Skin epidermis (tissue), 12 donors: Measurements from ENCODE around the gene ODF2L.

ENCODE experiments used
- H3K27ac ChIP-seq, 21 experiments: fragments of 200-600 bp; sonication (generic) in 11 of 21; one replicate each; pipeline ENCODE4 v1.5.0; 2020; ENCODE audit warnings: mild to moderate bottlenecking in 3 of 21, inconsistent platforms in 2 of 21, moderate library complexity in 2 of 21
- H3K4me3 ChIP-seq, 7 experiments: fragments of 200-600 bp; sonication (generic) in 2 of 7; one replicate each; pipeline ENCODE4 v1.5.0; 2020; ENCODE audit warnings: inconsistent platforms in 2 of 7, mild to moderate bottlenecking in 2 of 7, moderate library complexity in 1 of 7

The ODF2L gene

DNA sequence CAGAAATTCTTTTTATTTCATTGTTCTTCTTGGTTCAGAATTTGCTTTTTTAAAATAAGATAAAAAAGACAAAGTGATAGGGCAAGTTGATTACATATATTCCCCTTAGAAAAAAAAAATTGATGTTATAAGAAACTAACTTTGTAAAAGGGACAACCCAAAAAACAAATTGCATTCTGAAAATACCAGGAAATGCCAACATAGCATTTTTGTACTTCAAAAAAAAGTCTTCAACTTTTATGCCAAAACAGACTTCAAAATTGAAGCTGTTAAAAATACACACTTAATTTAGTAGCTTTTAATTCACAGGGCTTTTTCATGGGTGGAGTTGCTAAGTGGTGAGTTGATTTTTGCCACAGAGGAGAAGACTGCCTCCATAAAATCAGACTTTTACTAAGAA lies 70.9 kb downstream of the ODF2L start:
- Histone ChIP-seq H3K4me3 (no peak overlapping the region), H3K27ac (no peak overlapping the region)

DNA sequence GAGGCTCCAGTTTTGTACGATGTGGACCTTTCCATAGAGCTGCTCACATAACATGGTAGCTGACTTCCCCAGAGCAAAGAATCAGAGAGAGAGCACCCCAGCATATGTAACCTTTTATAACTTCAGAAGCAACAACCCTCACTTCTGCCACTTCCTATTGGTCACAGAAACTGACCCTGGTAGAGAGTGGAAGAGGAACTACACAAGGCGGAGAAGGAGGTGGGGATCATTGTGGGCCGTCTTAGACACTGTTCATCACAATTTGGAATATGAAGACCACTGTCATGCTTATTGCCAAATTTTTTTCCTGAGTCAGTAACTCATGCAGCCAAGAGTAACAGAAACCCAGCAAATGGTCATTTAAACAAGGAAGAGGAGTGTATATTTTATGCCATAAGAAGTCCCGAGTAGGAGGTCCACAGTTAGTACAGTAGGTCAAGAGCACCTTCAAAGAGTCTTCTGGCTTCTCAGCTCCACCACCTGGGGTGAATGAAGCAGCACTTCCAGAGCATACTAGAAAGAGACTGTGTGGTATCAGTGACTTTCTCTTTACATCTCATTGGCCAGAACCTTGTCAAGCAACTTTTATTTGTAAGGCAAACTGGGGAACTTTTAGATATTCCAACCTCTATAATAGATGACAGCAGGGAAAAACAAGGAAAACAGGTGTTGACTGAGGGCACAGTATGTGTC lies 71.8 kb downstream of the ODF2L start:
- no peak overlapping the region for H3K27ac ChIP-seq
- H3K4me3 ChIP-seq = no peak overlapping the region

DNA sequence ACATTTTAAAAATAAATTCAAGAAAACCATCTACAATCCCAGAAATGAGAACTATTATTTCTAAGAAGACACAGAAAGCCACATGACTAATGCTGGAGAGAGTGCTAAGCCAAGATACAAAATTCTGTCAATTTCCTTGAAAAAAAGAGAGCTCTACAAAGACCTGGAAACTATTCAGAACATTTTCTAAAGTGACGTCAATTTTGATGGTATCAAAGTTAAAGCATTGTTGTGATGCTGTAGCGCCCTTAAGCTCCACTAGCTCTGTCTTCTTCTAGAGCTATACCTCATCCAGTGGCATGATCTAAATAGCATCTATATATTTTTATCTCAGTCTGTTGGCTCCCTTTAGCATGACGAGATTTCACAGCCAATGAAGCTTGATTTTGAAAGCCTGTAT lies 73.9 kb downstream of the ODF2L start:
- no peak overlapping the region for H3K27ac ChIP-seq

DNA sequence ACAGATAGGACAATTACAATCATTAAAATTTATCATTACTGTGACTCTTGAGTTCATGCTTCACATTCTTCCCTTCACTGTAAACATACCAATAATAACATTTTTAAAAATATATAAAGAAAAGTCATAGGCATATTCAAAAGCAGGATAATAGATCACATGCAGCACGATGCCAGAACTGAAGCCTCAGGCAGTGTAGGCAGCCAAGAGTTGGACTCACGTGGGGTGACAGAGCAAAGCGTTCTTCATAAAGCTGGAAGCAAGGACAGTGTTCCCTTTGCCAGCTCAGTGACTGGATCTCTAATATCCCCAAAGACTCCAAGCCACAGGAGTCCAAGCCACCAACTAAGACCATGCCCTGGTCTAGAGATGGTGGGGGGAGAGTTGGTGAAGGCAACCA lies 77.7 kb downstream of the ODF2L start:
- Histone ChIP-seq H3K4me3 (no peak overlapping the region), H3K27ac (no peak overlapping the region)

More for the DNA sequence above, 73.9 kb downstream of the ODF2L start:
- no peak overlapping the region for H3K4me3 ChIP-seq

- Histone ChIP-seq H3K27ac (no peak overlapping the region), H3K4me3 (no peak overlapping the region)
Observed at GRCh38 chr1:86317926-86318325, 78.2 kb downstream of the ODF2L start.

DNA sequence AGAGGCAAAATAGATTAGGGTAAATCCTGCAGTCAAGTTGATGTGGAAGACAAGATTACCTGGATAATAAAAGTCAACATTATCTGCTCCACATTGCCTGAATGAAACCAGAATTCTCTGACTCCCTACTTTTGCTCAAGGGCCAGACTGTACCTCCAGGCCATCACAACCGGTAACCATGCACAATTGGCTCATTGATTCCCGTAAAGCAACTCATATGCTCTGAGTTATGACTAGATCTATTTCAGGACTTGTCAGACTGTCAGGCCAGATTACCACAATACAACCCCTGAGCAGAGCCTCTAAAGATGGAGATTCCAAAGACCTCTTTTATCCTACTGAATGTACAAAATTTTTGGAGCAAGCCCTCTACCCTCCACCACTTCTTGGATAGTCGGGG lies 90.4 kb downstream of the ODF2L start:
- Histone ChIP-seq H3K4me3 (no peak overlapping the region), H3K27ac (no peak overlapping the region)

DNA sequence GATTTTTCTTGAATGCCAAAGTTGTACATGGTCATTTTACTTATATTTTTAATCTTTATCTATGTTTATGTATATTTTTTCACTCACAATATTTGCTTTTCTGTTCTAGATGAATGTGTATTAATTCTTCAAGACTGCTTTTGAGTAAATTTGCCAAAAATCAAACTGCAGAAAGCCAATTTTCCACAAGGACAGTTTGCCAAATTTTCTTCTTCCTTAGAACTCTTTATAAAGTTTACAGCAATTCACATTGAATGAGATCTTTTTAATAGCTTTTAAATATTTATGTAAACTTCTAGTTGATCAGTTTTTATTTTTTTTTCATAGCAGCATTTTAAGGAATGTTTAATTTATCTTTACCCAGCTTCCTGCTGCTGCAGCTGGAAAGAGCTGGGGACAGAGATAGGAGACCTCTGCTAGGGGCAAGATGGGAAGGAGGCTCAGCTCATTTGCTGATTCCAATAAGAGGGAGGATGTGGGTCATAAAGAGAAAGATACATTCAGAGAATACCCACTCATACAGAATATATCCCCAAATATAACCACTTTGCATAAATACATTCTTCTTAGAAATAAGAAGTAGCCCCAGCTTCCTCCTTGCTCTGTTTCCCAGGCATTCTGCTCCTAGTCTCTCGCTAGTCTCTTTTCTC lies 93.0 kb downstream of the ODF2L start:
- Histone ChIP-seq H3K27ac (no peak overlapping the region), H3K4me3 (no peak overlapping the region)
